GM18909 (cell line): ENCODE measurements around the gene PLA2G2C.

Source experiments
- ATAC-seq: cut with Tn5 transposase; IDR thresholded peaks from one replicate; pipeline ENCODE4 v1.9.1; 2021; ENCODE audit warnings: mild to moderate bottlenecking; ENCODE audit not compliant: unreplicated experiment, poor library complexity

Gene PLA2G2C

DNA sequence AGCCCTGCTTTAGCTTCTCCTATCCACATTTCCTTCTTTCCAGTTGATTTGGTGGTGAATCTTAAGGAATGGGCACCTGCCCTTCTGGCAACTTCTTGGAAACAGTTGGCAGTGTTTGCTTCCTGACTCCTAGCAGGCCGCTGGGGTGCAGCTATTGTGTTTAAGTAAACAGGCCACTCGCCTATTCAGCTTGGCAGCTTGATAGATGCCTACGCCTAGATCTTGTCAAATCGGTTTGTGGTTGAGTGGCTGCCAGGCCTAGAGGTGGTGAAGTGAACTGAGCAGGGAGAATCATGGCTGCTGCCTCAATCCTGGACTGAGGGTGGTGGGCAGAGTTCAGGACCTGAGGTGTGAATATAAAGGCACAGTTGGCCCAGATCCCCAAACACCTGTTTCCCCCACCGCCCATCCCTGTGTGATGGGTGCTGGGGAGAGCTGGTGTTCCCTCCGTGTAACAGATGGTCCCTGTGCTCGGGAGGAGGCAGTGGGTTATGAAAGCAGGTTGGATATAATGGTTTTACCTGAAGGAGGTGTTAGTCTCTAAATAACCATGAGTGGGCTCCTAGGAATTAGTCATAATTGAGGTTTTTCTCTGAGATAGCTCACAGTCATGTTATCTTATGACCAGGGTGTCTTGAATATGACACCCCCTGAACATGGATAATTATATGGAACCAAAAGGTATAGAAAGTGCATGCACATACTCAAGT lies 940 bp upstream of the PLA2G2C start:
- no peak for ATAC-seq

- no peak for ATAC-seq
These were observed 1.1 kb downstream of the PLA2G2C start for GRCh38 chr1:20184997-20185833.

- ATAC-seq, result no peak
These were observed 1.8 kb downstream of the PLA2G2C start for GRCh38 chr1:20184481-20184900.

DNA sequence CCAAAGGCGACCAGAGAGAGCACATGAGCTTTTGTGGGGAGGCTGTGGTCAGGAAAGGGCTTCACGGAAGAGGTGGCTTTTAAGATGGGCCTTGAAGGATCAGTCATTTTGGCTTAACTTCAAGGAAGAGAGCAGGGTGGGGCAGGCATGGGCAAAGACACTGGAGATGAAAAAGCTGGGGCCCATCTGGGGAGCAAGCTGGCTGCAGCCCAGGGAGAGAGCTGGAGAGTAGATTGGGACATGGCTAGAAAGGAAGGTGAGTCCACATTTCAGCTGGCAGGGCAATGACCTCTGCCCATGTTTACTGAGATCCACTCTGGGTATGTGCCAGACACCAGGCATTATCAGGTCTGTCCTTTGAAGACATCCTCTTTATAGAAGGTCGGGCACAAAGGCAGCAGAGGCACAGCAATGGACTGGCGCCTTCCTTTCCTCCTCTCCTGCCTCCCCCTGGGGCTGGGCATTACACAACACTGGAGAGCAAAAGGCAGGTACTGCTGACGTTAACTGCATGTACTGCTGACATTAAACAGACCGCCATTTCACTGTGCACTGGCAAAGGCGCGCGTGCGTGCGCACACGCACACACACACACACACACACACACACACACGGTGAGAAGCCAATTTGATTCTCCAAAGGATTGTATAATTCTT lies 2.6 kb downstream of the PLA2G2C start:
- no peak for ATAC-seq

DNA sequence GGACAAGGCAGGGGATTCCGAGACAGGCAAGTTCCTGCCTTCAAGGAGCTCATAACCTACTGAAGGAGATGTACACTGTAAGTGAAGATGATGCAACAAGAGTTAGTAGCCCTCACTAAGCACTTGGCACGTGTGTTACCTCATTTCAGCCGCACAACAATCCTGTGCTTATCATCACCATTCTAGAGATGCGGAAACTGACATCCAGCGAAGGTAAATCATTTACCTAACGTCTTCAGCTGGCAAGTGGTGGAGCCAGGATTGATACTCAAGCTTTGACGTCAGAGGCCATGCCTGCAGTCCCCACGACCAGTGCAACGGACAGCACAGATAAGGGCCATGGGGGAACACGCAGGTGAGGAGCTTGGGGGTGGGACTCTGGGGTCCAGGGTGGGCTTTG lies 3.3 kb downstream of the PLA2G2C start:
- ATAC-seq, result no peak

- ATAC-seq, result no peak
These were observed 3.9 kb downstream of the PLA2G2C start for GRCh38 chr1:20182415-20182814.

DNA sequence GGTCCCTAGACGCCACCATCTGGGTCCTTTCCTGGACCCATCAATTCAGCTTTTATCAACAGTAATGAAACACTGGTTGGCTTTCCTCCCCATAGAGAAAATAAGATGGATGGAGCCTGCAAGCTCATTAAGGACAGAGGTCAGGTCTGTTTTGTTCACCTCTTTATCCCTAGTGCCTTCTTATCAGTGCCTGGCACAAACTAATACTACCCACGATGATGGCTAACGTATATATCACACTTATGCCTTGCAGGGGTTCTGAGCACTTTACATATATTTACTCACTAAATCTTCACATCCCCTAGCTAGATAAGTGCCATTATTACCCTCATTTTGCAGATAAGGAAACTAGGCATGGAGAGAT lies 5.5 kb downstream of the PLA2G2C start:
- no peak for ATAC-seq

- no peak for ATAC-seq
These were observed 6.0 kb downstream of the PLA2G2C start for GRCh38 chr1:20180129-20180843.

DNA sequence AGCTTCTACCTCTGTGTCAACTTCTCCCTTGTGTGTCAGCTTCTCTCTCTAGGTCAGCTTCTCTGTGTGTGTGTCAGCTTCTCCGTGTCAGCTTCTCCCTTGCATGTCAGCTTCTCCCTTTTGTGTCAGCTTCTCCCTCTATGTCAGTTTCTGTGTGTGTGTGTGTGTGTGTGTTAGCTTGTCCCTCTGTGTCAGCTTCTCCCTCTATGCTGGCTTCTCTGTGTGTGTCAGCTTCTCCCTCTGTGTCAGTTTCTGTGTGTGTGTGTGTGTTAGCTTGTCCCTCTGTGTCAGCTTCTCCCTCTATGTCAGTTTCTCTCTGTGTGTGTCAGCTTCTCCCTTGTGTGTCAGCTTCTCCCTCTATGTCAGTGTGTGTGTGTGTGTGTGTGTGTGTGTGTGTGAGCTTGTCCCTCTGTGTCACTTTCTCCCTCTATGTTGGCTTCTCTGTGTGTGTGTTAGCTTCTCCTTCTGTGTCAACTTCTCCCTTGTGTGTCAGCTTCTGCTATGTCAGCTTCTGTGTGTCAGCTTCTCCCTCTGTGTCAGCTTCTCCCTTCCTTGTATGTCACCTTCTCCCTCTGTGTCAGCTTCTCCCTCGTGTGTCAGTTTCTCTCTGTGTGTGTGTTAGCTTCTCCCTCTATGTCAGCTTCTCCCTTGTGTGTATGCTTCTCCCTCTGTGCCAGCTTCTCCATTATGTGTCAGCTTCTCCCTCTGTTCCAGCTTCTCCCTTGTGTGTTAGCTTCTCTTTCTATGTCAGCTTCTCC lies 6.8 kb downstream of the PLA2G2C start:
- ATAC-seq, result no peak

DNA sequence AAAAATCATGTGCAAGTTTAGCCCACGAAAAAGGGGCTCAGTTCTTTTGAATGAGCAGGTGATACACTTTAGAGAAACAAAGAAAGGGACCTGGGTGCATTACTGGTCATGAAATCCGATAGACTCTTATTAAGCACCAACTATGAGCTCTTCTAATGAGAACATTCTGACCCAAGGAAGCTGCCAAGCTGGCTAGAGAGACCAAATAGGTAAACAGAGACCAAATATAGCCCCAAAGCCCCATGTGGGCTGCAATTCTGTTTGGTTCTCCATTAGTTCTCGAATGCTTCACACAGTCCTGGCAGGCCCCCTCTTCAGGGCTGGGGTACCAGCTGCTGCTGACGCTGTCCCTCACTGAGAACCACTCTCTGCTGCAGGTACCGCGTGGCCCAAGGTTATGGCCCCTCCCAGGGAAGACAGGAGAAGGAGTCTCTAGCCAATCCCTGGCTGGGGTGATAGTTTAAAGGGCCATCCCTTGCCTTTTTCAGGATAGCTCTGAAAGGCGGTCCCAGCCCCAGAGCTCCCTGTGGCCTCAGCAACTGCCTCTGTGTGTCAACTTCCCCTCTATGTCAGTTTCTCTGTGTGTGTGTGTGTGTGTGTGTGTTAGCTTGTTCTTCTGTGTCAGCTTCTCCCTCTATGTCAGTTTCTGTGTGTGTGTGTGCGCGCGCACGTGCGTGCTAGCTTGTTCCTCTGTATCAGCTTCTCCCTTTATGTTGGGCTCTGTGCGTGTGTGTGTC lies 7.5 kb downstream of the PLA2G2C start:
- no peak for ATAC-seq

DNA sequence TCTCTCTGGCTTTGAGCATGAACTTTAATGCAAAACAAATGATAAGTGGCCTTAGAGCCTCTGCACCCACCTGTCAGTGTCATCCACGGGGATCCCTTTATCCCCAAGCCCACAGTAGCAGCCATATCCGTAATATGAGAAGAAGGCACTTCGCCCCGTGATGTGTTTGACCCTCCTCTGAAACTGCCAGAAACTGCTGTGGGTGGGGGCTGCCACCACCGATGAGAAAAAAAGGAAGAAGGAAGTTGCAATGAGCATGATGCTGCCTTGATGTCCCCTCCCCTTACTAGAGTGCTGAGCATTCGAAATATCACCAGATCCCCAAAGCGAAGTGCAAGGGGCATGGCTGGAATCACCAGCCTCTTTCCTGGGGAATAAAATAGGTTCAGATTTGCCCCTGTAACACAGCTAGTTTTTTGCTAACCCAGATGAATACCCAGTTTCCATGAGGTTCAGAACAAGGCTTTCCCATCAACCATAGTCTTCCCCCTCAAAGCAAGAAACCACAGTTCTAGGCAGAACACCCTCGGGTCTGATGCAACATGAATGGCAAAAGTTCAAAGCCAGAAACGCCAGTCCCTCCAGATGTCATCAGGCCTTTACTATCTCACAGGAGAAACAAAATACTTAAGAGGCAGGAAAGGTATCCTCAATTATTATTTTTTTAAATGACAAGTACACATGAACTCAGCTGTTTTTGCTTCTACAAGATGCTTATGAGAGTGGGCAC lies 11.2 kb downstream of the PLA2G2C start:
- no peak for ATAC-seq

DNA sequence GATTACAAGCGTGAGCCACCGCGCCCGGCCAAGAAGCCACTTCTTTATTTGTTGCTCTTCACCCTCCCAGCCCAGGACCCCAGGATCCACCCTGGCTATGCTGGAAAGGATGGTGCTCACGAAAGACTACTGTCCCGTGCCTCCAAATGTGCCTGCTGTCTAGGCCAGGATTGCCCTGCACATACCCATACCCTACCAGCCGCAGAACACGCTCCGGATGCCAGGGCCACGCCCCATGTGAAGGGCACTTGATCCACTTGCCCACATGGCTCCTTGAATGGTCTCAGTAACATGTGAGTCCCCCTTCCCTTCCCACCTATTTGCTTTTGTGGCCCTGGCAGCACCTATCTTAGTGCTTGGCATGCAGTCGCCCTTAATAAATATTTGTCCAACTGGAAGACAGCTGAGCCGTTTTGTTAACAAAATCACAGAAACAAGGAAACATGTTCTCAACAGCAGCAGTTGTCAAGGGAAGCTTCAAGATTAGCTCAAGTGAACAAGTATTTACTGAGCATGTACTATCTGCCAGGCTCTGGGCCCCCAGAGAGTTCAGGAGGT lies 14.2 kb downstream of the PLA2G2C start:
- no peak for ATAC-seq

DNA sequence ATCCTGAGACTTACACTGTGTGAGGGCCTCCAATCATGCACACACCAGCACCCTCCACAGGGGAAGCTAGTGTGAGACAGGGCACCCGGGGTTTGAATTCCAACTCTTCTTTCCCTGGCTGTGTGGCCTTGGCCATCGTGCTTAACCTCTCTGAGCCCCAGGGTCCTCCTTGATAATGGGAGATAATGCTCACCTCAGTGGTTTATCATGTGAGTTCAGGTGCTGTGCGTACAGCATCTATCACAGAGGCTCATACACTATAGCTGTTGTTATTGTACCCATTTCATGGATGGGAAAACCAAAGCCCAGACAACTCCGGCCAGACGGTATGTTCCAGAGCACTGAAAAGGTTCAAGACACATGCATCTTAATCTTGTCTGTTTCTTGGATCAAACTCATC lies 16.4 kb downstream of the PLA2G2C start:
- ATAC-seq, result no peak

GRCh38 chr1:20168564-20169491 lies 17.5 kb downstream of the PLA2G2C start:
- no peak for ATAC-seq

DNA sequence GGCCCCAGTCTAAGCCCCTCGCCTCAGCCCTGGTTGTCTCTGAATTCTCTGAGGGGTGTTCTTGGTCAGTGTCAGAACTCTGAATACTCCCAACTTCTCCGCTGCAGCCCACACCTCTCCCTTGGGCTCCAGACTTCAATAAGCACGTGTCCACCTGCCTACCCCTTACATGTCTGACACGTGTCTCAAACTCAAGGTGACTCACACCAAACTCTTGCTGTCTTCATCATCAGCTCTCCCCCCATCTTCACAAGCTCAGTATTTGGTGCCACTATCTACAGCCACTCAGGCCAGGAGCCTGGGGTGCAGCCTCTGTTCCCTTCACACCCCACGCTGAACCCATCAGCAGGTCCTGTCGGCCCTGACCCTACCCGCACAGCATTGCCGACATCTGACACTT lies 19.2 kb downstream of the PLA2G2C start:
- ATAC-seq, result no peak

GRCh38 chr1:20166051-20166450 lies 20.3 kb downstream of the PLA2G2C start:
- ATAC-seq, result no peak

- ATAC-seq, result no peak
These were observed 20.8 kb downstream of the PLA2G2C start for GRCh38 chr1:20165522-20165951.
